ENCODE data around the gene TRAM2. TPM values are rescaled to one million over a fixed set of nuclear protein-coding genes. Genes with fewer than 3 reads are reported as not detected.

The TRAM2 gene
- total RNA-seq, 1 donor from 2014 or later = 10.4 TPM

GRCh38 chr6:52503851-52504781 lies 72.7 kb downstream of the TRAM2 start:
- peak; percentile 93 for DNase-seq
- intact Hi-C loops (cut with micrococcal nuclease) = loop anchor here (5.0 kb wide), 2 partner anchors 73 to 87 kb away; partner anchors contain the start of gene TRAM2
- ATAC-seq = peak; percentile 85

GRCh38 chr6:52503323-52503747 lies 73.5 kb downstream of the TRAM2 start:
- peak; percentile 44 for DNase-seq
- no peak for ATAC-seq
- intact Hi-C loops (cut with micrococcal nuclease) = loop anchor here (5.0 kb wide), 2 partner anchors 74 to 86 kb away; partner anchors contain the start of gene TRAM2

GRCh38 chr6:52502306-52503029 lies 74.4 kb downstream of the TRAM2 start:
- no peak for DNase-seq
- ATAC-seq = no peak
- intact Hi-C loops (cut with micrococcal nuclease) = loop anchor here (5.0 kb wide), 2 partner anchors 75 to 85 kb away; partner anchors contain the start of gene TRAM2

GRCh38 chr6:52500238-52501129 lies 76.4 kb downstream of the TRAM2 start:
- peak; percentile 71 for DNase-seq
- intact Hi-C loops (cut with micrococcal nuclease) = loop anchor here (5.0 kb wide), 2 partner anchors 77 to 83 kb away; partner anchors contain the start of gene TRAM2
- ATAC-seq = peak; percentile 52

GRCh38 chr6:52499681-52500236 lies 77.1 kb downstream of the TRAM2 start:
- DNase-seq (peak; percentile 77), ATAC-seq (peak; percentile 72)
- intact Hi-C loops (cut with micrococcal nuclease) = loop anchor here (5.0 kb wide), 2 partner anchors 78 to 82 kb away; partner anchors contain the start of gene TRAM2

- peak; percentile 1 for ATAC-seq
- intact Hi-C loops (cut with micrococcal nuclease) = no loop called here
Observed at GRCh38 chr6:52499026-52499425, 77.8 kb downstream of the TRAM2 start.

GRCh38 chr6:52498538-52499017 lies 78.3 kb downstream of the TRAM2 start:
- peak; percentile 47 for DNase-seq
- ATAC-seq = peak; percentile 1
- intact Hi-C loops (cut with micrococcal nuclease) = no loop called here

More at GRCh38 chr6:52499026-52499425, 77.8 kb downstream of the TRAM2 start:
- DNase-seq = no peak

- DNase-seq (peak; percentile 61), ATAC-seq (peak; percentile 21)
Observed at GRCh38 chr6:52497652-52498408, 79.0 kb downstream of the TRAM2 start.

GRCh38 chr6:52496631-52497030 lies 80.2 kb downstream of the TRAM2 start:
- ATAC-seq (no peak), DNase-seq (no peak)
- intact Hi-C loops (cut with micrococcal nuclease) = no loop called here

More at GRCh38 chr6:52497652-52498408, 79.0 kb downstream of the TRAM2 start:
- intact Hi-C loops (cut with micrococcal nuclease) = no loop called here

GRCh38 chr6:52495922-52496321 lies 80.9 kb downstream of the TRAM2 start:
- ATAC-seq = no peak
- intact Hi-C loops (cut with micrococcal nuclease) = no loop called here
- no peak for DNase-seq

- no peak for ATAC-seq
- no peak for DNase-seq
- intact Hi-C loops (cut with micrococcal nuclease) = loop anchor here (5.0 kb wide), 1 partner anchor 72 kb away; the partner anchor contains the start of gene EFHC1
Observed at GRCh38 chr6:52494298-52495072, 82.4 kb downstream of the TRAM2 start.

GRCh38 chr6:52493669-52494068 lies 83.2 kb downstream of the TRAM2 start:
- DNase-seq (no peak), ATAC-seq (no peak)
- intact Hi-C loops (cut with micrococcal nuclease) = loop anchor here (5.0 kb wide), 1 partner anchor 71 kb away; the partner anchor contains the start of gene EFHC1

GRCh38 chr6:52491203-52492069 lies 85.4 kb downstream of the TRAM2 start:
- DNase-seq (no peak), ATAC-seq (no peak)
- intact Hi-C loops (cut with micrococcal nuclease) = loop anchor here (5.0 kb wide), 1 partner anchor 69 kb away; the partner anchor contains the start of gene EFHC1

GRCh38 chr6:52489881-52490280 lies 87.0 kb downstream of the TRAM2 start:
- DNase-seq (no peak), ATAC-seq (no peak)
- intact Hi-C loops (cut with micrococcal nuclease) = loop anchor here (5.0 kb wide), 1 partner anchor 68 kb away; the partner anchor contains the start of gene EFHC1

- no peak for ATAC-seq
- intact Hi-C loops (cut with micrococcal nuclease) = no loop called here
Observed at GRCh38 chr6:52483671-52484003, 93.2 kb downstream of the TRAM2 start.

More at GRCh38 chr6:52483671-52484003, 93.2 kb downstream of the TRAM2 start:
- no peak for DNase-seq
